Measurements from ENCODE around the gene BCL7C.
"Not testable (repeated sequence)": the region's sequence is repeated elsewhere in the genome, so short reads cannot be mapped to it uniquely, and the experiment has no call there.

The BCL7C gene

DNA sequence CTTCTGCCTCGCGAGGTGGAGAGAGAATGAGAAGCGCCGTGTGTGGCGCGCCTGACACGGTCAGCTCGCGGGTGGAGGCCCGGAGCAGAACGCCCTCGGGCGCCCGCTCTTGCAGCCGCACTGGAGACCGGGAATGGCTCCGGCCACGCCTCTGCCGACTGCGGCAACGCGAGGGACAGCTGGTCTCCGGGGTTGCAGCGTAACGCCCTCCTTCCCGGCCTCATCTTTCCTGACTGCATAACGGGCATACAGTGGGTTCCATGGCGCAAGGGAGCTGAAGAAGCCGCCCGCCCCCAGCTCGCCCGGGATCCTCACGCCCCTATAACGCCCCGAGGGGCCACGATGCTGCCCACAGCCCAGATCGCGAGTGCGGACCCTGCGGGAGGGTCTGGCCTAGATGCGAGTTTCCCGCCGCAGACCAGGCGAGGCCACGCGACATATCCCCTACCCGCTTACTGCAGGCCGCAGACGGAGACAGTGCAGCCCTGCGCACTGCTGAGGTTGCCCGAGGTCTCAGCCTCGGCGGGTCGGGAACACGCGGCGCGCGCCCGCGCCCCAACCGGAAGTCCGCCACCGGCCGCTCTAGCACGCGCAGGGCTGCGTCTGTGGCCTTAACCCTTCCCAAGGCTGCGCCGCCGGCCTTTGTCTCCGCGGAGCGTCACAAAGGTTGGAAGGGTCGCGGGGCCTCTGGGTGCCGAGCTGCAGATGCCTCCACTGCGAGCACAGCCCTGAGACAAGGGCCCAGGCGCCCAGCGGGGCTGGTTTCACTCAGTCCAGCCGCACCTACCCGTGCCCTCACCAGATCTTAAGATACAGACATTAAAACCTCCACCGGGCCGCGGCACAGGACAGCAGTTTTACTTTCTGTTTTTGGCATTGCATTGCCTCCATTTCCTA is 18.8 kb downstream of the BCL7C start:
- no peaks in the 10 kb centered on the region for H4K20me1 ChIP-seq
- TF ChIP-seq Cebpa-rat (IDR thresholded peaks at IDR 0.05), result no peak

DNA sequence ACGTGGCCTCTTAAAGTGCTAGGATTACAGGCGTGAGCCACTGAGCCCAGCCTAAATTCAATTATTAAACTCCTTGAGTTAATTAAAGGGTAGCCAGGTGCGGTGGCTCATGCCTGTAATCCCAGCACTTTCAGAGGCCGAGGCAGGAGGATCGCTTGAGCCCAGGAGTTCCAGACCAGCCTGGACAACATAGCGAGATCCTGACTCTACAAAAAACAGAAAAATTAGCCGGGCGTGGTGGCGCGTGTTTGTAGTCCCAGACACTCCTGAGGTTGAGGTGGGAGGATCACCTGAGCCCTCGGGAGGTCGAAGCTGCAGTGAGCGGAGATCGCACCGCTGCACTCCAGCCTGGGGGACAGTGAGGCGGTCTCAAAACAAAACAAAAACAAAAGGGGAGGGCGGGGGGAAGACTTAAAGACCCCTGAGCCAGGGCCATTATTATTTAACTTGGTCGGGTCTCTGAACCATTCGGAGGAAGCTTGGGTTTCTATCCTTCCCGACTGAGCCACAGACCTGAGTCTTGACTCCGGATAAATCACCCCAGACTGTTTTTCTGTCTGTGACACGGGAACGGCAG is 19.5 kb downstream of the BCL7C start:
- Histone ChIP-seq H3K4me2 (peak overlapping the region; percentile 93), H3K4me3 (peak overlapping the region; percentile 84), H3K9ac (peak overlapping the region; percentile 97), H3K4me1 (peaks cover 20% of the 10 kb centered on the region), H3K27ac (peak overlapping the region; percentile 98), H3K27me3 (no peaks in the 10 kb centered on the region), H3K9me3 (no peaks in the 10 kb centered on the region), H3K36me3 (peaks cover 23% of the 10 kb centered on the region), H4K20me1 (no peaks in the 10 kb centered on the region)
- TF ChIP-seq Cebpa-rat (IDR thresholded peaks at IDR 0.05), result no peak

More for the DNA sequence above, 18.8 kb downstream of the BCL7C start:
- Histone ChIP-seq H3K4me2 (peak overlapping the region; percentile 99), H3K36me3 (peaks cover 28% of the 10 kb centered on the region), H3K4me3 (peak overlapping the region; percentile 84), H3K9me3 (no peaks in the 10 kb centered on the region), H3K27me3 (no peaks in the 10 kb centered on the region), H3K27ac (peak overlapping the region; percentile 98), H3K4me1 (peaks cover 20% of the 10 kb centered on the region), H3K9ac (peak overlapping the region; percentile 97)

DNA sequence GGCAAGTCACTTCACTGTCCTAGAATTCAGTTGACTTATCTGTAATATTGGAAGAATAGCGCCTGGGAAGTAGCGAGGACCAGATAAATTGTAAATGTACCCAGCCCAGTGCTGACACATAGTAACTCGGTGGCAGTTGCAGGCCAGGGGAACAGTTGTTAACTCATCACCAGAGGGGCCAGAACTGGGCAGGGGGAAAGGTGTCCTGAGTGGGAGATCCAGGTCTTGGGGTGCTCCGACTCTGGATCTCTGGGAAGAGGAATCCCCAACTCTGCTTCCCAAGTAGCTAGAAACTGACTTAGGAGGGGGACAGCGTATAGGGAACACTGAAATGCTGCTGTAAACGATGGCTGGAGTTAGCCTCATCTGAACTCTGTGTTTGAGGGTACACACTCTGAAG is 23.0 kb downstream of the BCL7C start:
- no peak overlapping the region for H3K9ac ChIP-seq
- H3K4me3 ChIP-seq, result no peak overlapping the region
- TF ChIP-seq Cebpa-rat (IDR thresholded peaks at IDR 0.05), result no peak

DNA sequence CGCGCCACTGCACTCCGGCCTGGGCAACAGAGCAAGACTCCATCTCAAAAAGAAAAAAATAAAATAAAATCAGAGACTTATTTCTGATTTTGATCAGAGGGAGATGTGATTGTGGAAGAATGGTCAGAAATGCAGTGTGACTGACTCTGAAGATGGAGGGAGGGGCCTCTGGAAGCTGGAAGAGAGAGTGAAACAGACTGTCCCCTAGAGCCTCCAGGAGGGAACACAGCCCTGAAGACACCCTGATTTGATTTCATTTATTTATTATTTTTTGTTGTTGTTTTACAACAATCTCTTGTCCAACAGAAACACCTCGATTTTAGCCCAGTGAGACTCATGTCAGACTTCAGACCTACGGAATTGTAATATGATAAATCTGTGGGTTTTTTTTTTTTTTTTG is 26.1 kb downstream of the BCL7C start:
- no peaks in the 10 kb centered on the region for H3K27me3 ChIP-seq
- H3K36me3 ChIP-seq, result peaks cover 13% of the 10 kb centered on the region; the same call in 1 of the 2 replicates
- no peaks in the 10 kb centered on the region for H3K4me1 ChIP-seq
- peaks cover 12% of the 10 kb centered on the region for H3K9me3 ChIP-seq
- H3K9ac ChIP-seq, result no peak overlapping the region
- TF ChIP-seq Cebpa-rat (IDR thresholded peaks at IDR 0.05), result no peak
- no peaks in the 10 kb centered on the region for H4K20me1 ChIP-seq
- H3K4me3 ChIP-seq, result no peak overlapping the region
- no peak overlapping the region for H3K4me2 ChIP-seq
- H3K27ac ChIP-seq, result no peak overlapping the region

More for the DNA sequence above, 23.0 kb downstream of the BCL7C start:
- Histone ChIP-seq H3K27me3 (no peaks in the 10 kb centered on the region), H3K9me3 (no peaks in the 10 kb centered on the region), H3K4me1 (peaks cover 7% of the 10 kb centered on the region), H4K20me1 (no peaks in the 10 kb centered on the region), H3K36me3 (peaks cover 13% of the 10 kb centered on the region; the same call in 1 of the 2 replicates), H3K27ac (no peak overlapping the region), H3K4me2 (no peak overlapping the region)

DNA sequence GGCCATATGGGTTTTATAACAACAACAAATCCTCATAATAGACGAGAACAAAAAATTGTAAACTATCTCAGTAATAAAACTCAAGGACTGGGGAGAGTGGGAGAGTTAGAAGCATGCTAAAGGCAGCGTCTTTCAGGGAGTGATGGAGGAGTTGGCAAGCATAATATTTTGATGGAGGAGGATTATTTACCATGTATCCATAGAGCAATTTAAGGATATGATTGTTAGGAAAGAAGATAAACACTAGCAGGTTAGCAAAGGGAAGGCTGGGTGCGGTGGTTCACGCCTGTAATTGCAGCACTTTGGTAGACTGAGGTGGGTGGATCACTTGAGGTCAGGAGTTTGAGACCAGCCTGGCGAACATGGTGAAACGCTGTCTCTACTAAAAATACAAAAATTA is 27.8 kb downstream of the BCL7C start:
- Histone ChIP-seq H3K9me3 (peaks cover 12% of the 10 kb centered on the region), H3K9ac (no peak overlapping the region), H3K4me2 (no peak overlapping the region), H4K20me1 (no peaks in the 10 kb centered on the region), H3K4me1 (no peaks in the 10 kb centered on the region), H3K36me3 (peaks cover 5% of the 10 kb centered on the region; the same call in 1 of the 2 replicates), H3K4me3 (no peak overlapping the region), H3K27me3 (no peaks in the 10 kb centered on the region), H3K27ac (no peak overlapping the region)
- TF ChIP-seq Cebpa-rat (IDR thresholded peaks at IDR 0.05), result no peak

DNA sequence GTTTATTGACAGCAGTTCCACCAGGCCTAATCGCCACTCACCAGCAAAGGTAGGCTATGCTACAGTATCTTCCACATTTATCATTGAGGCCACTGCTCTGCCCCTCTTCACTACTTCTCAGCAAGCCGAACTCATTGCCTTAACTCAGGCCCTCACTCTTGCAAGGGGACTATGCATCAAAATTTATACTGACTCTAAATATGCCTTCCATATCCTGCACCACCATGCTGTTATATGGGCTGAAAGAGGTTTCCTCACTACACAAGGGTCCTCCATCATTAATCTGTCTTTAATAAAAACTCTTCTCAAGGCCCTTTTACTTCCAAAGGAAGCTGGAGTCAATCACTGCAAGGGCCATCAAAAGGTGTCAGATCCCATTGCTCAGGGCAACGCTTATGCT is 30.7 kb downstream of the BCL7C start:
- not testable (repeated sequence) for H3K4me1 ChIP-seq, H3K9ac ChIP-seq, H3K27me3 ChIP-seq, H3K27ac ChIP-seq, H3K4me2 ChIP-seq, H3K4me3 ChIP-seq, H4K20me1 ChIP-seq, H3K36me3 ChIP-seq
- peaks cover 12% of the 10 kb centered on the region for H3K9me3 ChIP-seq

DNA sequence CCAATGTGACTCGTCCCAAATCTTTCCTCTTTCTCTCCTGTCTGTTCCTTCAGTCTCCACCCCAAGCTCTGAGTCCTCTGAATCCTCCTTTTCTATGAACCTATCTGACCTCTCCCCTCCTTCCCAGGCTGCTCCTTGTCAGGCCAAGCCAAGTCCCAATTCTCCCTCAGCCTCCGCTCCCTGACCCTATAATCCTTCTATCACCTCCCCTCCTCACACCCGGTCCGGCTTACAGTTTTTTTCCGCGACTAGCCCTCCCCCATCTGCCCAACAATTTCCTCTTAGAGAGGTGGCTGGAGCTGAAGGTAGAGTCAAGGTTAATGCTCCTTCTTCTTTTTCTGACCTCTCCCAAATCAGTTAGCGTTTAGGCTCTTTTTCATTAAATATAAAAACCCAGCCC is 33.1 kb downstream of the BCL7C start:
- not testable (repeated sequence) for H3K4me3 ChIP-seq, H3K4me1 ChIP-seq, H3K36me3 ChIP-seq, H4K20me1 ChIP-seq, H3K27me3 ChIP-seq, H3K4me2 ChIP-seq, H3K9ac ChIP-seq, H3K27ac ChIP-seq
- H3K9me3 ChIP-seq, result peaks cover 12% of the 10 kb centered on the region

DNA sequence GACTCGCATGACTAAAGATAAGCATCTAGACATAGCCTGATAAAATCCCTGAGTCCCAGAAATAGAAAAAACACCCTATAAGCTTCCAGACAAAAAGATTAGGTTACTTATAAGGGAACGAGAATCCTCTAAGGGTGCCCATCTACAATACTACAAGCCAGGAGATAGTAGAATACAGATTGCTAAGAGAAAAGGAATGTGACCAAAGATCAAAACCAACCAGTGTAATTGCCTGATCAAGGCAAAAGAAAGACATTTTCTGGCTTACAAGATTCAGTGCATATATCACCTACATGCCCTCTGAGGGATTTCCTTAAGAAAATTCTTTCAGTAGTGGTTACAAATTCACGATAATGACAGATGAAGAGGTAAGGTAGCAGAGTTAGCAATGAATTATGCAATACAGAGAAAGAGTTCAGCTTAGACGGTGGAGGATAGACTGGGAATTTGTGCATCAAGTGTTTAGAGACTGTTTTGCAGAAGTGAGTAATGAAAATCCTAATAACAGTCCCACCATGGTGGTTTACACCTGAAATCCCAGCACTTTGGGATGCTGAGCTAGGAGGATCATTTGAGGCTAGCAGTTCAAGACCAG is 35.0 kb downstream of the BCL7C start:
- no peak for TF ChIP-seq Cebpa-rat (IDR thresholded peaks at IDR 0.05)
- Histone ChIP-seq H4K20me1 (no peaks in the 10 kb centered on the region), H3K27me3 (no peaks in the 10 kb centered on the region), H3K9ac (no peak overlapping the region), H3K4me1 (no peaks in the 10 kb centered on the region), H3K27ac (no peak overlapping the region), H3K9me3 (peaks cover 12% of the 10 kb centered on the region), H3K36me3 (peaks cover under 1% of the 10 kb centered on the region), H3K4me2 (no peak overlapping the region), H3K4me3 (no peak overlapping the region)

DNA sequence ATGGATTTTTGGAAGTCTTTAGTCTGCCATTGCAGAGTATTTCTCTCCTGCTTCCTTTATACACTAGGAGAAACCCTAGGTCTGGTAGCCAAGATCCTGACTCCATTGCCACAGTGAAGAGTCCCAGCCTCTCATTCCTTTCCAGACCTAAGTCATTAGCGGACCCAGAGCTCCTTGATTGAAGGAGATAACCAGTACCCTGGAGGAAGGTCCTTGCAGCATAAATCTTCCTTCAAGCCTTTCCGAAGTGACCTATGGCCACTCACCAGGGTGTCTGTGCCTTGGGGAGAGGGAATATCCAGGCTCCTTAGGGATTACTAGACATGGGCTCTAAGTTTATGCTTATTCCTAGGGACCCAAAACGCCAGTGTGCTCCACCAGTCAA is 35.8 kb downstream of the BCL7C start:
- H3K27me3 ChIP-seq, result no peaks in the 10 kb centered on the region
- H3K9me3 ChIP-seq, result peaks cover 4% of the 10 kb centered on the region
- no peak overlapping the region for H3K9ac ChIP-seq
- no peak overlapping the region for H3K4me2 ChIP-seq
- H3K4me1 ChIP-seq, result no peaks in the 10 kb centered on the region
- no peak overlapping the region for H3K27ac ChIP-seq
- no peak overlapping the region for H3K4me3 ChIP-seq
- no peak for TF ChIP-seq Cebpa-rat (IDR thresholded peaks at IDR 0.05)
- no peaks in the 10 kb centered on the region for H4K20me1 ChIP-seq
- peaks cover 3% of the 10 kb centered on the region for H3K36me3 ChIP-seq

DNA sequence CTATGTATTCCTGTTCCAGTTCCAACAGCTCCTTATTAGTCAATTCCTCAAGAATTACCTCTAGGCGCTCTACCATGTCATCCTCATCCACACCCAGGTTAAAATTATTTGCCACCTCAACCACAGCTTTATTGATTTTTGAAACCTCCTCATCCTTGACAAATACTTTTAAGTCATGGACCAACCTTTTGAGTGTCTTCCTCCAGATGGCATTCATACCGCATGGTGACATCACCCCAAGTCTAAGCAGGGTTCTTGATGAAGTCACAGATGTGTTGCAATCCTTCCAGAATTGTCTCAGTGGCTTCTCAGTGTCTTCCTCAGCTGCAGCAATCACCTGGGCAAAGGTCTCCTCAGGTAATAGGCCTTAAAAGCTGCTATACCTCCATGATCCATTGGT is 40.1 kb downstream of the BCL7C start:
- Histone ChIP-seq H3K4me1 (no peaks in the 10 kb centered on the region), H3K4me2 (no peak overlapping the region), H3K27ac (no peak overlapping the region), H4K20me1 (no peaks in the 10 kb centered on the region), H3K9me3 (no peaks in the 10 kb centered on the region), H3K9ac (no peak overlapping the region), H3K27me3 (no peaks in the 10 kb centered on the region), H3K36me3 (peaks cover 3% of the 10 kb centered on the region), H3K4me3 (no peak overlapping the region)
- 0 out of 2 replicates have a peak, but pooled peaks have one; percentile 20 for TF ChIP-seq Cebpa-rat (IDR thresholded peaks at IDR 0.05)
